ENCODE results near the gene LAIR2.

GRCh38 chr19:54489766-54490165 is 12.9 kb upstream of the LAIR2 start:
- TF ChIP-seq TAF1 (IDR thresholded peaks at IDR 0.05; ENCODE audit: borderline replicate concordance, low read depth, low read length), result no peak
- no peak for TF ChIP-seq POU2F2 (IDR thresholded peaks at IDR 0.05; ENCODE audit: borderline replicate concordance, low read depth, low read length)
- TF ChIP-seq, protein P1, sequence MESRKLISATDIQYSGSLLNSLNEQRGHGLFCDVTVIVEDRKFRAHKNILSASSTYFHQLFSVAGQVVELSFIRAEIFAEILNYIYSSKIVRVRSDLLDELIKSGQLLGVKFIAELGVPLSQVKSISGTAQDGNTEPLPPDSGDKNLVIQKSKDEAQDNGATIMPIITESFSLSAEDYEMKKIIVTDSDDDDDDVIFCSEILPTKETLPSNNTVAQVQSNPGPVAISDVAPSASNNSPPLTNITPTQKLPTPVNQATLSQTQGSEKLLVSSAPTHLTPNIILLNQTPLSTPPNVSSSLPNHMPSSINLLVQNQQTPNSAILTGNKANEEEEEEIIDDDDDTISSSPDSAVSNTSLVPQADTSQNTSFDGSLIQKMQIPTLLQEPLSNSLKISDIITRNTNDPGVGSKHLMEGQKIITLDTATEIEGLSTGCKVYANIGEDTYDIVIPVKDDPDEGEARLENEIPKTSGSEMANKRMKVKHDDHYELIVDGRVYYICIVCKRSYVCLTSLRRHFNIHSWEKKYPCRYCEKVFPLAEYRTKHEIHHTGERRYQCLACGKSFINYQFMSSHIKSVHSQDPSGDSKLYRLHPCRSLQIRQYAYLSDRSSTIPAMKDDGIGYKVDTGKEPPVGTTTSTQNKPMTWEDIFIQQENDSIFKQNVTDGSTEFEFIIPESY (IDR thresholded peaks at IDR 0.05), result no peak
- TF ChIP-seq CBFB (IDR thresholded peaks at IDR 0.05; ENCODE audit: low read depth), result no peak
- TF ChIP-seq SRF (IDR thresholded peaks at IDR 0.05; ENCODE audit: low read depth in 2 of 2, low read length in 2 of 2), result no peak
- TF ChIP-seq MYC (IDR thresholded peaks at IDR 0.05; ENCODE audit: insufficient read depth, insufficient read length, insufficient replicate concordance, low read length, severe bottlenecking), result no peak
- no peak for TF ChIP-seq HDAC2 (IDR thresholded peaks at IDR 0.05)
- no peak for TF ChIP-seq CEBPB (IDR thresholded peaks at IDR 0.05; ENCODE audit: borderline replicate concordance in 1 of 2, low read depth in 2 of 2, low read length in 2 of 2)
